K562 (cell line): ENCODE measurements around the gene ZNF665. TPM values are rescaled to one million over a fixed set of nuclear protein-coding genes. Genes with fewer than 3 reads are reported as not detected.

Experiments
- ATAC-seq: fragments of 200-7000 bp; cut with Tn5 transposase; 3 replicates; pipeline ENCODE4 v1.9.1; 2020; ENCODE audit warnings: moderate library complexity
- BruUV-seq: library from RNA; stranded (reverse); fragments of 400-500 nt; replicated peaks from 2 replicates; lab custom pipeline; 2021; lab: Mats Ljungman, UMichigan
- CTCF ChIA-PET: fragments of 300-600 bp; formaldehyde crosslinking; extraction: SDS; loops from one replicate; lab custom pipeline; 2021; ENCODE audit warnings: low intra/inter-chr PET ratio; lab: Yijun Ruan, JAX
- POLR2A ChIA-PET: fragments of 300-600, 350-650 bp; sonication (Branson Sonifier 250); formaldehyde crosslinking; extraction: SDS; loops from one replicate; lab custom pipeline; 2021; ENCODE audit warnings: antibody characterized with exemption, inconsistent platforms; lab: Yijun Ruan, JAX
- DNase-seq, 4 experiments: peaks; one replicate each; pipeline versions ENCODE4 v3.0.0 to v3.0.0-alpha.2; 2011 to 2018; ENCODE audit warnings: low spot score in 3 of 4, mixed read lengths in 3 of 4; ENCODE audit errors: extremely low read depth in 1 of 4
- FAIRE-seq: peaks from 2 replicates; lab custom pipeline; 2011; peaks lifted over from hg19 to GRCh38; lab: Jason Lieb, UNC
- H2AFZ ChIP-seq: 2 replicates; pipeline ENCODE4 v1.6.0; 2011; ENCODE audit warnings: low read depth, low read length, control low read depth, inconsistent platforms
- H3K27ac ChIP-seq: fragments of 200-600 bp; 3 replicates; pipeline ENCODE4 v1.8.0; 2011; ENCODE audit warnings: low read depth, mild to moderate bottlenecking, control low read depth, inconsistent platforms, low read length, moderate library complexity, mixed read lengths; ENCODE audit errors: extremely low read depth
- H3K27me3 ChIP-seq, 2 experiments: fragments of 300-600 bp in 1 of 2; 2 replicates in 1 of 2; 3 replicates in 1 of 2; pipeline versions ENCODE4 v1.6.0 to v1.8.0; 2011; ENCODE audit warnings: inconsistent platforms in 2 of 2, low read length in 2 of 2, mild to moderate bottlenecking in 1 of 2, mixed read lengths in 1 of 2, moderate library complexity in 1 of 2; ENCODE audit not compliant: control insufficient read depth in 2 of 2, insufficient read depth in 2 of 2
- H3K36me3 ChIP-seq: fragments of 300-600 bp; 3 replicates; pipeline ENCODE4 v1.8.0; 2011; ENCODE audit warnings: mild to moderate bottlenecking, low read length, inconsistent platforms; ENCODE audit not compliant: control insufficient read depth, insufficient read depth
- H3K4me1 ChIP-seq, 2 experiments: fragments of 200-600 bp in 1 of 2; replicated peaks in 1 of 2; 2 replicates in 1 of 2; 3 replicates in 1 of 2; pipeline versions ENCODE4 v1.5.1 to v1.8.0; 2011; ENCODE audit warnings: inconsistent platforms in 2 of 2, low read length in 2 of 2, mild to moderate bottlenecking in 1 of 2, mixed read lengths in 1 of 2, moderate library complexity in 1 of 2; ENCODE audit not compliant: control insufficient read depth in 2 of 2, insufficient read depth in 2 of 2
- H3K4me2 ChIP-seq: 2 replicates; pipeline ENCODE4 v1.6.1; 2011; ENCODE audit warnings: low read length, control low read depth, inconsistent platforms, mixed read lengths; ENCODE audit not compliant: insufficient read depth
- H3K4me3 ChIP-seq: fragments of 200-600 bp; sonication (generic), shearing (Covaris generic); 2 replicates; pipeline ENCODE4 v1.5.1; 2016; ENCODE audit warnings: control low read depth, inconsistent platforms
- H3K79me2 ChIP-seq: fragments of 200-600 bp; 3 replicates; pipeline ENCODE4 v1.8.0; 2011; ENCODE audit warnings: low read length, inconsistent platforms; ENCODE audit not compliant: control insufficient read depth, insufficient read depth
- H3K9ac ChIP-seq, 2 experiments: 2 replicates each; pipeline versions ENCODE4 v1.6.0 to v1.6.1; 2011; ENCODE audit warnings: low read depth in 2 of 2, low read length in 2 of 2, control low read depth in 1 of 2, inconsistent platforms in 1 of 2, mild to moderate bottlenecking in 1 of 2, mixed read lengths in 1 of 2; ENCODE audit not compliant: insufficient read depth in 1 of 2
- H3K9me1 ChIP-seq: one replicate; pipeline ENCODE4 v1.6.0; 2011; ENCODE audit warnings: inconsistent platforms, mild to moderate bottlenecking, low read length, moderate library complexity; ENCODE audit not compliant: control insufficient read depth, insufficient read depth
- H3K9me3 ChIP-seq: replicated peaks from 2 replicates; pipeline ENCODE4 v1.5.1; 2011; ENCODE audit warnings: low read depth, low read length, inconsistent platforms; ENCODE audit not compliant: control insufficient read depth, insufficient read depth
- H4K20me1 ChIP-seq: replicated peaks from 2 replicates; pipeline ENCODE4 v1.6.1; 2011; ENCODE audit warnings: low read length, inconsistent platforms, mixed read lengths; ENCODE audit not compliant: control insufficient read depth, insufficient read depth
- DPF2 ChIP-seq: fragments of 450-650 bp; IDR thresholded peaks from 2 replicates; pipeline ENCODE4 v1.6.1; 2016
- HDAC3 ChIP-seq: fragments of 450-650 bp; IDR thresholded peaks from 2 replicates; pipeline ENCODE4 v1.6.1; 2018; ENCODE audit warnings: borderline replicate concordance, mild to moderate bottlenecking, moderate library complexity; ENCODE audit not compliant: partially characterized antibody
- NONO ChIP-seq, 2 experiments: fragments of 200-400 bp in 1 of 2; fragments of 450-650 bp in 1 of 2; formaldehyde crosslinking in 1 of 2; IDR thresholded peaks; 2 replicates each; pipeline ENCODE4 v1.6.1; 2017; ENCODE audit warnings: low read depth in 2 of 2, mild to moderate bottlenecking in 2 of 2, moderate library complexity in 2 of 2, low read length in 1 of 2
- NR2C1 ChIP-seq, 2 experiments: fragments of 450-650 bp; IDR thresholded peaks; 2 replicates each; pipeline ENCODE4 v1.6.1; 2017; ENCODE audit warnings: mild to moderate bottlenecking in 2 of 2, antibody characterized with exemption in 1 of 2, inconsistent platforms in 1 of 2, missing compliant biosample characterization in 1 of 2, missing genetic modification characterization in 1 of 2
- RFX7 ChIP-seq: fragments of 250-450 bp; sonication (Bioruptor Pico); IDR thresholded peaks from 2 replicates; pipeline ENCODE4 v1.5.1; 2021; ENCODE audit warnings: mild to moderate bottlenecking
- XRCC4 ChIP-seq: IDR thresholded peaks from one replicate; pipeline ENCODE4 v1.6.1; 2011; ENCODE audit not compliant: insufficient read depth, insufficient read length; ENCODE audit errors: extremely low read depth
- ZNF146 ChIP-seq: IDR thresholded peaks from one replicate; pipeline ENCODE4 v1.6.1; 2018; ENCODE audit warnings: missing compliant biosample characterization; ENCODE audit not compliant: unreplicated experiment
- WGBS: fragments of 100-300 bp; shearing (Covaris generic); methylation state at CpG from one replicate; pipeline ENCODE4 v1.1.6; 2016; ENCODE audit warnings: low coverage, mixed read lengths; ENCODE audit not compliant: insufficient coverage; ENCODE audit errors: missing lambda C conversion rate; 5-methylcytosine and 5-hydroxymethylcytosine counted together
- in situ Hi-C: fragments of 300-500 bp; cut with MboI; formaldehyde crosslinking; loops from 4 replicates; pipeline ENCODE4 v1.15.0; 2018; ENCODE audit warnings: inconsistent platforms, mixed read lengths
- intact Hi-C: fragments of 100-400 bp; cut with micrococcal nuclease; formaldehyde crosslinking; loops from 2 replicates; pipeline ENCODE4 v1.14.2; 2022
- polyA plus RNA-seq, 8 experiments: library from polyadenylated mRNA; depleted of rRNA in 4 of 8; stranded (reverse) in 5 of 8; unstranded in 3 of 8; fragments of >200 nt; fragmentation: Nextera tagmentation in 2 of 8; fragmentation: Illumina TruSeq in 1 of 8; extraction: Ambion mirVana in 2 of 8; extraction: Trizol in 1 of 8; gene quantifications; 2 replicates each; pipeline versions ENCODE4 v1.2.1 to v1.2.3, GENCODE V29; 2011 to 2014; ENCODE audit warnings: inconsistent platforms in 1 of 8, missing spikeins in 1 of 8
- total RNA-seq, 7 experiments: library from RNA; depleted of rRNA in 6 of 7; stranded (reverse); fragments of >200 nt in 6 of 7; fragmentation: Illumina TruSeq in 2 of 7; extraction: Trizol in 2 of 7; gene quantifications; 2 replicates each; pipeline versions ENCODE4 v1.2.1 to v1.2.3, GENCODE V29; 2011 to 2021; ENCODE audit warnings: low replicate concordance in 1 of 7
- TF ChIP-seq, protein P1 (sequence below): sonication (generic); formaldehyde crosslinking; IDR thresholded peaks from 2 replicates; pipeline ENCODE4 v1.8.0; 2022; ENCODE audit warnings: mild to moderate bottlenecking, missing genetic modification reagents

ZNF665 gene
- total and polyA plus RNA-seq, 9 of the 15 experiments (the other 6 are each of a cell fraction or from before 2014, with no cell fraction given), result 1.9 to 7.6 (median 2.8) TPM

GRCh38 chr19:53131085-53131590 lies 62.0 kb downstream of the ZNF665 start:
- Histone ChIP-seq H3K79me2 (no peaks in the 10 kb centered on the region), H3K9me1 (no peaks in the 10 kb centered on the region), H3K9ac (no peak overlapping the region), H3K4me2 (no peak overlapping the region), H3K9me3 (no peaks in the 10 kb centered on the region), H3K4me3 (no peak overlapping the region), H2AFZ (no peak overlapping the region), H3K27ac (no peak overlapping the region), H3K36me3 (no peaks in the 10 kb centered on the region), H3K4me1 (no peaks in the 10 kb centered on the region), H4K20me1 (no peaks in the 10 kb centered on the region), H3K27me3 (peaks cover 4 to 8% of the 10 kb centered on the region in 2 experiments; a peak in 2 of 5 replicates)
- TF ChIP-seq ZNF146 (CRISPR knock-in tag) (no peak), NONO (IDR thresholded peaks at IDR 0.05; ENCODE audit: low read depth in 2 of 2, low read length in 1 of 2) (no peak), HDAC3 (no peak), RFX7 (no peak), DPF2 (no peak), XRCC4 (no peak), NR2C1 (IDR thresholded peaks at IDR 0.05) (no peak), NR2C1 (tag; IDR thresholded peaks at IDR 0.05) (no peak)
- TF ChIP-seq, protein P1, sequence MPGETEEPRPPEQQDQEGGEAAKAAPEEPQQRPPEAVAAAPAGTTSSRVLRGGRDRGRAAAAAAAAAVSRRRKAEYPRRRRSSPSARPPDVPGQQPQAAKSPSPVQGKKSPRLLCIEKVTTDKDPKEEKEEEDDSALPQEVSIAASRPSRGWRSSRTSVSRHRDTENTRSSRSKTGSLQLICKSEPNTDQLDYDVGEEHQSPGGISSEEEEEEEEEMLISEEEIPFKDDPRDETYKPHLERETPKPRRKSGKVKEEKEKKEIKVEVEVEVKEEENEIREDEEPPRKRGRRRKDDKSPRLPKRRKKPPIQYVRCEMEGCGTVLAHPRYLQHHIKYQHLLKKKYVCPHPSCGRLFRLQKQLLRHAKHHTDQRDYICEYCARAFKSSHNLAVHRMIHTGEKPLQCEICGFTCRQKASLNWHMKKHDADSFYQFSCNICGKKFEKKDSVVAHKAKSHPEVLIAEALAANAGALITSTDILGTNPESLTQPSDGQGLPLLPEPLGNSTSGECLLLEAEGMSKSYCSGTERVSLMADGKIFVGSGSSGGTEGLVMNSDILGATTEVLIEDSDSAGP (CRISPR knock-in tag), result no peak
- 42% methylated on average over 4 of the region's 4 CpGs for WGBS
- FAIRE-seq, result no peak
- POLR2A ChIA-PET, result interaction anchor here (0.5 kb wide), 1 partner anchor 189 kb away, joined by 3 read pairs; no protein-coding TSS in a partner anchor
- no TSS peak for BruUV-seq
- in situ Hi-C loops, result no loop called here
- intact Hi-C loops, result no loop called here
- no peak for DNase-seq
- CTCF ChIA-PET, result no interaction called here
- ATAC-seq, result no peak
